Amniotic stem cell (primary cell): ENCODE measurements around the gene DYDC2.
"Not testable (repeated sequence)": the region's sequence is repeated elsewhere in the genome, so short reads cannot be mapped to it uniquely, and the experiment has no call there.

Experiments
- DNase-seq: peaks from one replicate; lab custom pipeline; 2025; lab: John Stamatoyannopoulos, UW

The DYDC2 gene

DNA sequence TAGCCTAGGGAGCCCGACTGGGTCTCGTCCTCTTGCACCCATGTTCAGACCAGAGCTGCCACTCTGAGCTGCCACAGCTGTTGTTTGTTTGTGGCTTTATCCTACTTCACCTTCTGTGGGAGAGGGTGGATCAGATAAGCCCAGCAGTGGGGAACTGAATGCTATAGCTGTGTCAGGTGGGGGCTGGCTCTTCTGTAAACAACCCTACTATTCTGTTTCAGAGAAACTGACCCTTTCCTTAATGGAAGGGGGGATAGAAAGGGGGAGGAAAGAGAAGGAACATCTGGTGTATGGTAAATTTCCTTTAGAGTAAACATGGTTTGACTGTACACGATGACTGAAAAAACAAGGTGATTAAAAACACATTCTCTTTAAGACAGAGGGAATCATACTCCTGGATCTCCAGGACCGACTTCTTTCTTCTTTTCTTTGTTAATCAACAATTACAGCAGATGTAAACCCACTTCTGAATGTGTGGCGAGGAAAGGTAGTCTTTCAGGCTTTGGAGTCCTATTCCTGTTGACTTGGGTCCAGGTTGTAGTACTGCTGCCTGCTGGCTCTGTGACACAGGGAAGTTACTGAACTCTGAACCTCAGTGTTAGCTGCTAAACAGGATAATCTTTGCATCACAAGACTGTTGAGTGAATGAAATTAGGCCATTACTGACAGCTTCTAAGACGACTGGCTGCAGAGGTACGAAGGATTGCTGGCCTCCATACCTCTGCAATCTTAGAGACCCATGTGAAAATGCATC, 57.7 kb downstream of the DYDC2 start:
- no peak for DNase-seq

DNA sequence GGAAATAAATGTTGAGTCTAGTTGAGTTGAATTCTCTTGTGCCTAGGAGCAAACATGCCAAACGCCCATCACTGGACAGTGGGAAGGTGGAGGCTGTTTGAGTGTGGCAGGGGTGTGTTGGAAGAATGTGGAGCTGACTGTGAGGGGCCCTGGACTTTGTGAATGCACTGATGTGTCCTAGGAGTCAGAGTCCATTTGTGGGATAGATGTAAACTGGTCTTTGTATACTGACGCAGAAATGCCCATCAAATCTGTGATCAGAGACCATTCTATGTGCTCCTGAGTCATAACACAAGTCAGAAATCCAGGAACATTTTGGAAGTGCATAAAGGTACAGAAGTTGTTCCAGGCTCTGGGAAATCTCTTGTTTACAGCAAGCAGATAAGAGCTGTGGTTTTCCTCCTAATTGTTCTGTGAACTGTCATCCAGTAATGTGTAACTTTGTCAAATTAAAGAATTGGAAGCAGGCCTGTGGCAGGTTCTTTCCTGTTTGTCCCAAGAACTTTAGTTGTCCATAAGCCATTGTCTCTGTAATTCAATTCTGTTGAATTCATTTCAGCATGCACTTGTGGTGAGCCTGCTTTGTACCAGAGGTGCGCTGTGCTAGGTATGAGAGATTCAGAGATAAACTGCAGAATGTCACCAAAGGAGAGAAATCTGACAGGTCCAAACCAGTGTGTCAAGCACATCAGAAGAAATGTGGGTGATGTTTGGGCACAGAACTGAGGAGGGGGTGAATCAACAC, 59.3 kb downstream of the DYDC2 start:
- DNase-seq: no peak

DNA sequence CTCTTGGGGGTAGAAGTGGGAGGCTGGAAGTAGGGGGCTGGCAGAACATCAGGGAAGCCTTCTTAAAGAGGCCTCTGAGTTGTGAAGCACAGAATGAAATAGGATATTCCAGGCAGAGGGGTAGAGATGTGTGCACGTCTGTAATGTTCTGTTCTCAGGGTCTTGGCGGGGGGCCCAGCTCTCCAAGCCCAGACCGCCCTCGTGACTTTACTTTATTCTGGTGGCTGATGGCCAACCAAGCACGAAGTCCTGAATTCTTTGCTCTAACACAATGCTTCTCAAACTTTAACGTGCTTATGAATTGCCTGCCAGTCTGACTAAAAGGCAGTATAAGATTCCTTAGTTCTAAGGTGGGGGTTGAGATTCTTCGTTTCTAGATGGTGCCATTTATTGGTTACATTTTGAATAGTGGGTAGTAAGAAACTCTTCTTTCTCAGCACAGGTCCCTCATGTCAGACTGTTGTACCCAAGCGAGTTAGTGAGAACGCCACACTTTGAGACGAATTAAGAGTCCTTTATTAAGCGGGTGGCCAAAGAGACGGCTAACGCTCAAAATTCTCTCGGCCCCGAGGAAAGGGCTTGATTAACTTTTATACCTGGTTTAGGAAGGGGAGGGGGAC, 60.0 kb downstream of the DYDC2 start:
- DNase-seq: no peak

DNA sequence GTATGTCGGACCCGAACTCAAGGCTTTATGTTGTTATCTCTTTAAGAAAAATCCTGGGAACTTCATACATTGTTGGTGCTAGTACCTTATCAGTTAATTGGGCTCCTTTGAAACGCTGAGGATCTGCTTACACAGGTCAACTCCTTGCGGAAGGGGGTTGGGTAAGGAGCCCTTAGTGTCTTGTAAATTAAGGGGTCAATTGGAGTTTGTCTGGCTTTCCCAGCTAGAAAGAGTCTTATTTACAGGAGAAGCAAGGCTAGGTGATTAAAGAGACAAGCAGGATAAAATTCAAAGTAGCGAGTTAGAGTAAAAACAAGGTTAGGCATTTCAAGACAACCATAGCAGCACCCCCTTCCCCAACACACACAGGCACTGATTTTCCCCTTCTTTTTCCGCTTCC, 60.7 kb downstream of the DYDC2 start:
- DNase-seq: not testable (repeated sequence)
